Thymus (tissue), 11 donors: ENCODE data around the gene NOS1. TPM values are rescaled to one million over a fixed set of nuclear protein-coding genes. Genes with fewer than 3 reads are reported as not detected.

Experiments used
- DNase-seq, 9 donors: peaks; one replicate each; pipeline ENCODE4 v3.0.0-alpha.2; 2013; ENCODE audit warnings: low spot score in 9 of 9, low read depth in 6 of 9, missing footprints in 1 of 9
- H3K27ac ChIP-seq, 2 donors: one replicate each; pipeline ENCODE4 v1.5.1; 2013; ENCODE audit warnings: control low read depth in 1 of 2, low read depth in 1 of 2, low read length in 1 of 2, mild to moderate bottlenecking in 1 of 2, moderate library complexity in 1 of 2
- H3K27me3 ChIP-seq, 2 donors: one replicate each; pipeline ENCODE4 v1.5.1; 2013; ENCODE audit warnings: low read length in 1 of 2; ENCODE audit not compliant: control insufficient read depth in 2 of 2, insufficient read depth in 1 of 2
- H3K36me3 ChIP-seq, 2 donors: one replicate each; pipeline ENCODE4 v1.5.1; 2013; ENCODE audit warnings: low read length in 1 of 2, mild to moderate bottlenecking in 1 of 2, moderate library complexity in 1 of 2; ENCODE audit not compliant: control insufficient read depth in 2 of 2, insufficient read depth in 2 of 2
- H3K4me1 ChIP-seq, 2 donors: one replicate each; pipeline ENCODE4 v1.5.1; 2013; ENCODE audit warnings: low read length in 2 of 2; ENCODE audit not compliant: control insufficient read depth in 2 of 2, insufficient read depth in 2 of 2
- H3K4me3 ChIP-seq, 2 donors: one replicate each; pipeline ENCODE4 v1.5.1; 2013; ENCODE audit warnings: low read length in 2 of 2, control low read depth in 1 of 2, mild to moderate bottlenecking in 1 of 2
- H3K9me3 ChIP-seq, 2 donors: one replicate each; pipeline ENCODE4 v1.5.1; 2013; ENCODE audit warnings: low read length in 1 of 2, mild to moderate bottlenecking in 1 of 2; ENCODE audit not compliant: control insufficient read depth in 2 of 2, insufficient read depth in 1 of 2
- WGBS: extraction: QIAGEN DNeasy Blood & Tissue Kit; methylation state at CpG from one replicate; pipeline ENCODE4 v1.1.7; 2013; 5-methylcytosine and 5-hydroxymethylcytosine counted together
- polyA plus RNA-seq: library from polyadenylated mRNA; stranded (reverse); fragments of 200-250 nt; gene quantifications from one replicate; pipeline ENCODE4 v1.2.3, GENCODE V29; 2013
- total RNA-seq: library from RNA; stranded (reverse); fragments of 120-200 nt; gene quantifications from one replicate; pipeline ENCODE4 v1.2.4, GENCODE V29; 2013
- donor health status: healthy.

The NOS1 gene
- total and polyA plus RNA-seq, 2 donors = 0.05 to 0.23 TPM

DNA sequence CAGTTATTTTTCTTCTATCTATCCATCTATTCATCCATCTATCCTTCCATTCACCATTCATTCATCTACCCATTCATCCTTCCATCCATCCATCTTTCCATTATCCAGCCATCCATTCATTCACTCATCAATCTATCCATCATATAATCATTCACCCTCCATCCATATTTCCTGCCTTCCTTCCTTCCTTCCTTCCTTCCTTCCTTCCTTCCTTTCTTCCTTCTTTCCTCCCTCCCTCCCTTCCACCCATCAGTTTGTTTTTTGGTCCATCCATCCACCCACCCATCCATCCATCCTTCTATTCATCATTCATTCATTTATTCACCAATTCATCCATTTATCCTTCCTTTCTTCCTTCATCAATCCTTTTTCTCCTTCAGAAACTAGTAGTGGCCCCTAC is 34.3 kb upstream of the NOS1 start:
- Histone ChIP-seq H3K4me1 (no peaks in the 10 kb centered on the region), H3K4me3 (no peak overlapping the region), H3K36me3 (no peaks in the 10 kb centered on the region), H3K9me3 (no peaks in the 10 kb centered on the region), H3K27ac (no peak overlapping the region), H3K27me3 (no peaks in the 10 kb centered on the region)
- DNase-seq = no peak

DNA sequence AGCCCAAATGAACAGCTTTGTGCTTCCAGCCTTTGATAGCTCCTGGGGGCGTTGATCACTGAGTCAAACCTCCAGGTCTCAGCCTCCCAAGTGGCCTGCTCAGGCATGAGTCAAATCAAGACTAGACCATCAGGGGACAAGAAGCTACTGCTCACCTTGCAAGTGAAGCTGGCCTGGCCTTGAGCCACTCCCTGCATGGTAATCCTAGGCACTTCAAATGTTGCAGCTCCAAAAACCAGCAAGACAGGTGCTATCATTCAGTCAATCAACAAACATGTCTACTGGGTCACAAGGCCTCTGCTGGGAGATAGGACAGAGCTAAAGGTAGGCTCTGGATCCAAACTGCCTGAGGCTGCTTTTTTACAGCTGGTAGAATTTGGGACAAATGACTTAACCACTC is 33.1 kb upstream of the NOS1 start:
- no peak for DNase-seq
- H3K9me3 ChIP-seq = no peaks in the 10 kb centered on the region
- no peaks in the 10 kb centered on the region for H3K36me3 ChIP-seq
- no peak overlapping the region for H3K4me3 ChIP-seq
- H3K4me1 ChIP-seq = no peaks in the 10 kb centered on the region
- 78% methylated on average over 1 of the region's 1 CpG for WGBS
- H3K27ac ChIP-seq = no peak overlapping the region
- H3K27me3 ChIP-seq = no peaks in the 10 kb centered on the region

DNA sequence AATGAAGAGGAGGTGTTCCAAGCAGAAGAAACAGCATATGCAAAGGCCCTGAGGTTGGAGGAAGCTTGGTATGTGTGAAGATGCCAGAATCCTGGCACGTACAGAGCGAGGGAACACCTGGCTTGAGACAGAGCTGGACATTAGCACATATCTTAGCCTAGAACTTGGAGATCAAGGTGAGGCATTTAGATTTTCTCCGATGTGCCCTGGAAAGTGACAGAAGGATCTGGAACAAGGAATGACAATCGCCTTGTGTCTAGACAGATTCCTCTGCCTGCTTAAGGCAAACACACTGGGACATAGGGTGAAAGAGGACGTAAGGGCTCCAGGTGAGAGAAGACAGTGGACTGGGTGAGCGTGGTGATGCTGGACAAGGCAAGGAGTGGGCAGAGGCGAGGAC is 32.2 kb upstream of the NOS1 start:
- no peak for DNase-seq
- 92% methylated on average over 7 of the region's 7 CpGs for WGBS
- no peak overlapping the region for H3K27ac ChIP-seq

DNA sequence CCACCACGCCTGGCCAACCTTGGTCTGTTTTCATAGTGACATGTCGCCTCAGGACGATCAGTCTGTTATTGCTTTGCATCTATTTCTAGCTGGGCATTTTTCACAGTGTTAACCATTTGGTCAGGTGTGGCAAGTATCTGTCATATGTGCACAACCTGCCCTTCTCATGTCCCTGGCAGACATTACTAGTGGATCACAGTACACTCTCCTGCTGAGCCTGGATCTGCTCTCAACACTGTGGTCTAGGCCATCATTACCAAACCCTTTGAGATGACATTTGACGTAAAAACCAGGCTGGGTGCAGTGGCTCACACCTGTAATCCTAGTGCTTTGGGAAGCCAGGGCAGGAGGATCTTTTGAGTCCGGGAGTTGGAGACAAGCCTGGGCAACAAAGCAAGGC is 29.4 kb upstream of the NOS1 start:
- H3K9me3 ChIP-seq = no peaks in the 10 kb centered on the region
- H3K36me3 ChIP-seq = no peaks in the 10 kb centered on the region
- H3K4me3 ChIP-seq = no peak overlapping the region
- H3K27ac ChIP-seq = no peak overlapping the region
- WGBS = 94% methylated on average over 5 of the region's 5 CpGs
- no peaks in the 10 kb centered on the region for H3K4me1 ChIP-seq
- no peak for DNase-seq
- H3K27me3 ChIP-seq = no peaks in the 10 kb centered on the region

More for the DNA sequence above, 32.2 kb upstream of the NOS1 start:
- Histone ChIP-seq H3K27me3 (no peaks in the 10 kb centered on the region), H3K4me1 (no peaks in the 10 kb centered on the region), H3K36me3 (no peaks in the 10 kb centered on the region), H3K9me3 (no peaks in the 10 kb centered on the region), H3K4me3 (no peak overlapping the region)

DNA sequence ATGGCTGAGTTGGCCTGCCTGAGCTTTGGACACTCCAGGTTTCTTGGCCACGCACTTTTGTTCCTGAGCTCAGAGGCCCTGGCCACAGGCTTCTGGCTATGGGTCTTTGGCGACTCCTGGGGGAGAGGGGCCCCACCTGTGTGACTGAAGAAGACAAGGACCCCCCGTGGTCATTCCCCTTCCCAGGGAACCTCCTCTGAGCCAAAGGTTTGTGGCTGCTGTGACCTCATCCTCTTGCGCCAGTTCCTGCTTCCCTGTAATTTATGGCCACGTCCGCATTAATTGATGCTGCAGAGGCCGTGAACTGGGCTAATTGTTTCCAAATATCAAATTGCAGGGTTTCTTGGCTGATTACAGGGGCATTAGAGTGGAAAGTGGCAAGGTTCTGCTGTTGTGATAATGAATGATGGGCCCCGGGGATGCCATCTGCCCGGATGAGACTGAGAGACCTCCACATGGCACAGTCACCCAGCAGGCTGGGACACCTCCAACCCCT is 27.6 kb upstream of the NOS1 start:
- H3K27ac ChIP-seq = no peak overlapping the region
- H3K4me3 ChIP-seq = no peak overlapping the region
- no peaks in the 10 kb centered on the region for H3K4me1 ChIP-seq
- DNase-seq = no peak
- 59% methylated on average over 9 of the region's 9 CpGs for WGBS
- no peaks in the 10 kb centered on the region for H3K27me3 ChIP-seq
- no peaks in the 10 kb centered on the region for H3K9me3 ChIP-seq
- H3K36me3 ChIP-seq = no peaks in the 10 kb centered on the region

DNA sequence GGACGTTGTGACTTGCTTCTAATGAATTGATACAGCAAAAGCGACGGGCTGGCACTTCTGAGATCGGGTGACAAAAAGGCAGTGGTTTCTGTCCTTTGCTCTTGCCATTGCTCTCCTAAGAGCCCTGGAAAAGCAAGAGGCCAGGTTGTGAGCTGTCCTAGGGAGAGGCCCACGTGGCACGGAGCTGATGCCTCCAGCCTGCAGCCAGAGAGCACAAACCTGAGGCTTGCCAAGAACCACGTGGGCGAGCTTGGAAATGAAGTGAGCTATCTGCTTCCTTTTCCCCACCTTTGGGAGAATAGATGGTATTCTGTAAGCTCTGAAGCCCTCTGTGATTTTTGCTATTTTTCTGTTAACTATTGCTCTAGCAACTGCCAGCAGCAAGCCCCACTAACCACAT is 26.4 kb upstream of the NOS1 start:
- no peaks in the 10 kb centered on the region for H3K27me3 ChIP-seq
- H3K27ac ChIP-seq = no peak overlapping the region
- no peak for DNase-seq
- H3K36me3 ChIP-seq = no peaks in the 10 kb centered on the region
- no peaks in the 10 kb centered on the region for H3K9me3 ChIP-seq
- no peak overlapping the region for H3K4me3 ChIP-seq
- 84% methylated on average over 8 of the region's 8 CpGs for WGBS
- H3K4me1 ChIP-seq = no peaks in the 10 kb centered on the region

DNA sequence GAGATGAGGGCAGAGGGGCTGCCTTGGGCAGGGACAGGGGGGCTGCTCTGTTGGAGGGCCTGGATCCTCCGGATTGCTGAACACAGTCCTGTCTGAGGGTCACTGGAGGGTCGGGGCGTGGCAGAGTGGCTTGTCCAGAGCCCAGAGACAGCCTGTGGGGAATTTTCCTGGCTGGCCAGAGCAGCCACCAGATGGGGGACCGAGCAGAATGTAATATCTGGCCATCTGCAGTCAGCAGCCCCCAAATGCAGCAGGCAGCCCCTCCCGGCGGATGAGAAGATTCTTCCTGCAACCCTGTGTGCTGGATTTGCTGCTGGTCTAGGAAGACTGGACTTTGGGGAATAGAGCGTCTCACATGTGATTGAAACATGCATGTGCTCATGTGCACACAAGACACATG is 23.3 kb upstream of the NOS1 start:
- Histone ChIP-seq H3K27me3 (no peaks in the 10 kb centered on the region), H3K4me3 (no peak overlapping the region), H3K36me3 (no peaks in the 10 kb centered on the region), H3K4me1 (no peaks in the 10 kb centered on the region), H3K9me3 (no peaks in the 10 kb centered on the region), H3K27ac (no peak overlapping the region)
- 87% methylated on average over 7 of the region's 7 CpGs for WGBS
- no peak for DNase-seq

DNA sequence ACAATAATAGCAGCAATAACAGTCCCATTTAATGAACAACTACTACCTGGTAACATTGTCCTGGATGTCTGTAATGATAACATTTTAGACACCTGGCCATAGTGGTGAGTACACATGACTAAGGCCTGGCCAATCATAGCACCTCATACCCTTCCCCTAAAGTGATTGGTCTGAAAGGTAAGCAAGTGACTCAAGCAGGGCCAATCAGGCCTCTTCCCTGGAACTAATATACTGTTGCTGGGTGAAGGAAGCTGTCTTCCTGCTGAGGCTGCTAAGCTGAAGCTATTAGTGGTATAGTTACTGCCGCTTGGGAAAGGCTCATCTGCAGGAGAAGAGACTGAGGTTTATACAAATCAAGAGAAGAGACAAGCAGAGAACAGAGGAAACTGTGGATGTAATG is 18.7 kb upstream of the NOS1 start:
- Histone ChIP-seq H3K4me3 (no peak overlapping the region), H3K9me3 (peaks cover 0 to 5% of the 10 kb centered on the region in 2 donors), H3K27me3 (no peaks in the 10 kb centered on the region), H3K27ac (no peak overlapping the region), H3K36me3 (no peaks in the 10 kb centered on the region), H3K4me1 (no peaks in the 10 kb centered on the region)
- WGBS = 88% methylated on average over 1 of the region's 1 CpG
- no peak for DNase-seq

DNA sequence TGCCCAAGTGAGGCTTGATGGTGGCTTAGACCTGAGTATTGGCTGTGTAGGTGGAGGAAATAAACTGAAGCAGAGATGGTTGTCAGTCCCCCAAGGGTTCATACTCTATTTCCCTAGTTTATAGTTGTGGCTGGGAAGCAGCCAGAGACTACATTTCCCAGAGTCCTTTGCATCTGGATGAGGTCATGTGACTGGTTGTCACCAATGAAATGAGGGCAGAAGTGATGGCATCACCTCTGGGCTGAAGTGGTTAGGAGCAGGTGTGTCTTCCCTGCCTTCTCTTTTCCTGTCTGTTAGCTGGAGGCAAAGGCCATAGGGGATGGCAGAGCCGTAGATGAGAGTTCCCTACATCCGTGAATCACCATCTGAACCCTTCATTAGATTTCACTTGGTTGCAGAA is 16.3 kb upstream of the NOS1 start:
- Histone ChIP-seq H3K4me3 (no peak overlapping the region), H3K27ac (no peak overlapping the region), H3K9me3 (peaks cover 0 to 5% of the 10 kb centered on the region in 2 donors), H3K4me1 (no peaks in the 10 kb centered on the region), H3K36me3 (no peaks in the 10 kb centered on the region), H3K27me3 (no peaks in the 10 kb centered on the region)
- DNase-seq = no peak
- 94% methylated on average over 2 of the region's 2 CpGs for WGBS

DNA sequence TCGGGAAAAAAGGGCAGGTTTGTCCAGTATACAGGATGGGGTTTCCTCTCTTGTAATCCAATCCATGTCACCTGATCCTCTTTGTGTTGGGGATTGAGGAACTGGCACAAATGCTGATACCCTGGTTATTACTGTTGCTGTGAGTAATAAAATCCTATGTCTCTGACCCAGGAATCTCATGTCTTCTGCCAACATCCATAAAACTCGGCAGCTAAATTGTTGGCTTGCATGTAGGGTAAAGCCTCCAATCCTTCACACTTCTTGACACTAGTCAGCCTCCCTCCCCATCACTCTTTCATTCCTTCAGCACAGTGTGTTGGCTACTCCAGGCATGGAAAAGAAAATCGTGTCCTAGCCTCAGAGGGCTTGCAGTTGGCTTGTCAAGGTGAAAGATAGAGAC is 9.2 kb upstream of the NOS1 start:
- H3K4me1 ChIP-seq = no peaks in the 10 kb centered on the region
- no peak overlapping the region for H3K4me3 ChIP-seq
- H3K9me3 ChIP-seq = no peaks in the 10 kb centered on the region
- no peaks in the 10 kb centered on the region for H3K36me3 ChIP-seq
- 79% methylated on average over 3 of the region's 3 CpGs for WGBS
- no peak for DNase-seq
- peaks cover 0 to 2% of the 10 kb centered on the region in 2 donors for H3K27me3 ChIP-seq
- H3K27ac ChIP-seq = no peak overlapping the region
